HEK293 (cell line): Measurements from ENCODE around the gene HLA-DRB1.

Experiments
- CTCF ChIA-PET: fragments of 350-600 bp; formaldehyde crosslinking; extraction: SDS; loops from one replicate; lab custom pipeline; 2021; ENCODE audit warnings: antibody characterized with exemption; lab: Yijun Ruan, JAX
- POLR2A ChIA-PET: fragments of 300-600 bp; formaldehyde crosslinking; extraction: SDS; loops from one replicate; lab custom pipeline; 2020; ENCODE audit warnings: antibody characterized with exemption, inconsistent platforms; lab: Yijun Ruan, JAX
- H3K27ac ChIP-seq: fragments of 200-500 bp; sonication (Bioruptor generic); 2 replicates; pipeline ENCODE4 v1.5.1; 2014; ENCODE audit warnings: low read depth, low read length, control low read depth, inconsistent platforms; ENCODE audit errors: extremely low read depth
- H3K36me3 ChIP-seq, 2 experiments: fragments of 200-500 bp in 1 of 2; sonication (Bioruptor generic) in 1 of 2; 1 replicate in 1 of 2; 2 replicates in 1 of 2; pipeline ENCODE4 v1.5.1; 2014 to 2017; ENCODE audit warnings: inconsistent platforms in 2 of 2, low read length in 2 of 2; ENCODE audit not compliant: control insufficient read depth in 2 of 2, insufficient read depth in 1 of 2
- H3K4me1 ChIP-seq: fragments of 200-500 bp; sonication (Bioruptor generic); 2 replicates; pipeline ENCODE4 v1.5.1; 2014; ENCODE audit warnings: mild to moderate bottlenecking, low read length, inconsistent platforms; ENCODE audit not compliant: control insufficient read depth, insufficient read depth
- H3K4me3 ChIP-seq: 2 replicates; pipeline ENCODE4 v1.5.1; 2011; ENCODE audit warnings: low read depth, mild to moderate bottlenecking, control low read depth, low read length, moderate library complexity
- H3K9me3 ChIP-seq: fragments of 200-500 bp; sonication (Bioruptor generic); 2 replicates; pipeline ENCODE4 v1.5.1; 2014; ENCODE audit warnings: low read depth, low read length, inconsistent platforms; ENCODE audit not compliant: control insufficient read depth, insufficient read depth
- BCL11B ChIP-seq: fragments of 450-650 bp; formaldehyde crosslinking; IDR thresholded peaks from 2 replicates; pipeline ENCODE4 v1.5.1; 2016; ENCODE audit warnings: low read depth, missing biosample characterization, missing genetic modification characterization
- KLF8 ChIP-seq: fragments of 450-650 bp; formaldehyde crosslinking; IDR thresholded peaks from 2 replicates; pipeline ENCODE4 v1.5.1; 2016; ENCODE audit warnings: missing biosample characterization, missing genetic modification characterization
- PATZ1 ChIP-seq: fragments of 450-650 bp; formaldehyde crosslinking; IDR thresholded peaks from 2 replicates; pipeline ENCODE4 v1.5.1; 2016; ENCODE audit warnings: missing biosample characterization, missing genetic modification characterization
- REPIN1 ChIP-seq: fragments of 450-650 bp; formaldehyde crosslinking; IDR thresholded peaks from 2 replicates; pipeline ENCODE4 v1.5.1; 2017; ENCODE audit warnings: missing biosample characterization, missing genetic modification characterization, low read depth
- TCF7L2 ChIP-seq: IDR thresholded peaks from 2 replicates; pipeline ENCODE4 v1.6.1; 2011; ENCODE audit warnings: low read depth, mild to moderate bottlenecking, inconsistent platforms, low read length, moderate library complexity, borderline replicate concordance
- YY1 ChIP-seq: fragments of 450-650 bp; formaldehyde crosslinking; IDR thresholded peaks from 2 replicates; pipeline ENCODE4 v1.5.1; 2018; ENCODE audit warnings: missing biosample characterization, missing genetic modification characterization
- ZBTB1 ChIP-seq: fragments of 450-650 bp; formaldehyde crosslinking; IDR thresholded peaks from 2 replicates; pipeline ENCODE4 v1.5.1; 2016; ENCODE audit warnings: missing biosample characterization, missing genetic modification characterization
- ZBTB44 ChIP-seq: fragments of 450-650 bp; IDR thresholded peaks from 2 replicates; pipeline ENCODE4 v1.5.1; 2018; ENCODE audit warnings: missing biosample characterization, mild to moderate bottlenecking, missing genetic modification characterization
- ZFP3 ChIP-seq: fragments of 450-650 bp; formaldehyde crosslinking; IDR thresholded peaks from 2 replicates; pipeline ENCODE4 v1.5.1; 2016; ENCODE audit warnings: low read depth, missing biosample characterization, missing genetic modification characterization
- ZFP69B ChIP-seq: fragments of 450-650 bp; formaldehyde crosslinking; IDR thresholded peaks from 2 replicates; pipeline ENCODE4 v1.5.1; 2016; ENCODE audit warnings: missing biosample characterization, missing genetic modification characterization
- ZIC2 ChIP-seq: fragments of 450-650 bp; formaldehyde crosslinking; IDR thresholded peaks from 2 replicates; pipeline ENCODE4 v1.5.1; 2016; ENCODE audit warnings: missing biosample characterization, missing genetic modification characterization
- ZNF211 ChIP-seq: fragments of 450-650 bp; formaldehyde crosslinking; IDR thresholded peaks from 2 replicates; pipeline ENCODE4 v1.5.1; 2016; ENCODE audit warnings: low read depth, missing biosample characterization, missing genetic modification characterization
- ZNF248 ChIP-seq: fragments of 450-650 bp; formaldehyde crosslinking; IDR thresholded peaks from 2 replicates; pipeline ENCODE4 v1.5.1; 2017; ENCODE audit warnings: missing biosample characterization, missing genetic modification characterization
- ZNF37A ChIP-seq: fragments of 450-650 bp; IDR thresholded peaks from 2 replicates; pipeline ENCODE4 v1.5.1; 2018; ENCODE audit warnings: missing biosample characterization, missing genetic modification characterization
- ZNF501 ChIP-seq: fragments of 450-650 bp; formaldehyde crosslinking; IDR thresholded peaks from 2 replicates; pipeline ENCODE4 v1.5.1; 2016; ENCODE audit warnings: missing biosample characterization, missing genetic modification characterization
- ZNF561 ChIP-seq: fragments of 450-650 bp; IDR thresholded peaks from 2 replicates; pipeline ENCODE4 v1.5.1; 2018; ENCODE audit warnings: missing biosample characterization, missing genetic modification characterization, borderline replicate concordance
- ZNF610 ChIP-seq: fragments of 450-650 bp; formaldehyde crosslinking; IDR thresholded peaks from 2 replicates; pipeline ENCODE4 v1.5.1; 2016; ENCODE audit warnings: missing biosample characterization, missing genetic modification characterization, borderline replicate concordance
- ZNF654 ChIP-seq: fragments of 450-650 bp; formaldehyde crosslinking; IDR thresholded peaks from 2 replicates; pipeline ENCODE4 v1.5.1; 2016; ENCODE audit warnings: low read depth, missing biosample characterization, missing genetic modification characterization
- ZNF658 ChIP-seq: fragments of 450-650 bp; formaldehyde crosslinking; IDR thresholded peaks from 2 replicates; pipeline ENCODE4; 2016; ENCODE audit warnings: missing biosample characterization, missing genetic modification characterization
- ZNF664 ChIP-seq: fragments of 450-650 bp; formaldehyde crosslinking; IDR thresholded peaks from 2 replicates; pipeline ENCODE4 v1.5.1; 2016; ENCODE audit warnings: missing biosample characterization, missing genetic modification characterization
- ZNF670 ChIP-seq: fragments of 450-650 bp; formaldehyde crosslinking; IDR thresholded peaks from 2 replicates; pipeline ENCODE4 v1.5.1; 2016; ENCODE audit warnings: missing biosample characterization, missing genetic modification characterization, low read depth
- ZNF843 ChIP-seq: fragments of 450-650 bp; formaldehyde crosslinking; IDR thresholded peaks from 2 replicates; pipeline ENCODE4 v1.5.1; 2016; ENCODE audit warnings: missing biosample characterization, missing genetic modification characterization
- ZSCAN16 ChIP-seq: fragments of 450-650 bp; formaldehyde crosslinking; IDR thresholded peaks from 2 replicates; pipeline ENCODE4 v1.5.1; 2016; ENCODE audit warnings: missing biosample characterization, missing genetic modification characterization
- TF ChIP-seq, protein P1 (sequence below): fragments of 450-650 bp; formaldehyde crosslinking; IDR thresholded peaks from 2 replicates; pipeline ENCODE4 v1.5.1; 2017; ENCODE audit warnings: missing biosample characterization, missing genetic modification characterization
- TF ChIP-seq, protein P2 (sequence below): fragments of 450-650 bp; formaldehyde crosslinking; IDR thresholded peaks from 2 replicates; pipeline ENCODE4 v1.5.1; 2016; ENCODE audit warnings: missing biosample characterization, missing genetic modification characterization

Gene HLA-DRB1

GRCh38 chr6:32617751-32618150 is 28.1 kb upstream of the HLA-DRB1 start:
- ChIA-PET POLR2A (no interaction called here), CTCF (interaction anchor here (0.5 to 0.7 kb wide), 2 partner anchors 24 to 185 kb away, joined by 3 to 7 read pairs; no protein-coding TSS in a partner anchor)
- no peaks in the 10 kb centered on the region for H3K4me1 ChIP-seq
- no peak overlapping the region for H3K4me3 ChIP-seq
- TF ChIP-seq BCL11B (tag by site-specific recombination) = no peak
- TF ChIP-seq ZNF211 (tag by site-specific recombination) = no peak
- TF ChIP-seq ZNF670 (tag by site-specific recombination) = no peak
- TF ChIP-seq ZNF561 = no peak
- TF ChIP-seq KLF8 (tag by site-specific recombination) = no peak
- TF ChIP-seq ZNF654 (tag by site-specific recombination) = no peak
- TF ChIP-seq ZBTB44 (tag by site-specific recombination) = no peak
- no peak for TF ChIP-seq ZSCAN16 (tag by site-specific recombination)
- TF ChIP-seq ZNF248 (tag by site-specific recombination) = no peak
- no peak for TF ChIP-seq YY1 (tag by site-specific recombination)
- no peak for TF ChIP-seq ZNF658
- no peak for TF ChIP-seq ZNF664 (tag by site-specific recombination)
- TF ChIP-seq ZNF501 (tag by site-specific recombination) = no peak
- TF ChIP-seq ZNF37A (tag by site-specific recombination) = no peak
- no peak for TF ChIP-seq TCF7L2
- TF ChIP-seq ZNF843 = no peak
- no peak for TF ChIP-seq ZFP69B (tag by site-specific recombination)
- no peak for TF ChIP-seq REPIN1 (tag by site-specific recombination)
- TF ChIP-seq PATZ1 = no peak
- TF ChIP-seq ZFP3 = no peak
- no peak overlapping the region for H3K27ac ChIP-seq
- no peaks in the 10 kb centered on the region for H3K36me3 ChIP-seq
- H3K9me3 ChIP-seq = no peaks in the 10 kb centered on the region

GRCh38 chr6:32615885-32616532 is 26.4 kb upstream of the HLA-DRB1 start:
- TF ChIP-seq, protein P1, sequence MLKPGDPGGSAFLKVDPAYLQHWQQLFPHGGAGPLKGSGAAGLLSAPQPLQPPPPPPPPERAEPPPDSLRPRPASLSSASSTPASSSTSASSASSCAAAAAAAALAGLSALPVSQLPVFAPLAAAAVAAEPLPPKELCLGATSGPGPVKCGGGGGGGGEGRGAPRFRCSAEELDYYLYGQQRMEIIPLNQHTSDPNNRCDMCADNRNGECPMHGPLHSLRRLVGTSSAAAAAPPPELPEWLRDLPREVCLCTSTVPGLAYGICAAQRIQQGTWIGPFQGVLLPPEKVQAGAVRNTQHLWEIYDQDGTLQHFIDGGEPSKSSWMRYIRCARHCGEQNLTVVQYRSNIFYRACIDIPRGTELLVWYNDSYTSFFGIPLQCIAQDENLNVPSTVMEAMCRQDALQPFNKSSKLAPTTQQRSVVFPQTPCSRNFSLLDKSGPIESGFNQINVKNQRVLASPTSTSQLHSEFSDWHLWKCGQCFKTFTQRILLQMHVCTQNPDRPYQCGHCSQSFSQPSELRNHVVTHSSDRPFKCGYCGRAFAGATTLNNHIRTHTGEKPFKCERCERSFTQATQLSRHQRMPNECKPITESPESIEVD (tag by site-specific recombination) = no peak
- TF ChIP-seq ZIC2 (no peak), ZNF248 (tag by site-specific recombination) (no peak), ZBTB1 (no peak), ZNF610 (tag by site-specific recombination) (no peak)
- TF ChIP-seq, protein P2, sequence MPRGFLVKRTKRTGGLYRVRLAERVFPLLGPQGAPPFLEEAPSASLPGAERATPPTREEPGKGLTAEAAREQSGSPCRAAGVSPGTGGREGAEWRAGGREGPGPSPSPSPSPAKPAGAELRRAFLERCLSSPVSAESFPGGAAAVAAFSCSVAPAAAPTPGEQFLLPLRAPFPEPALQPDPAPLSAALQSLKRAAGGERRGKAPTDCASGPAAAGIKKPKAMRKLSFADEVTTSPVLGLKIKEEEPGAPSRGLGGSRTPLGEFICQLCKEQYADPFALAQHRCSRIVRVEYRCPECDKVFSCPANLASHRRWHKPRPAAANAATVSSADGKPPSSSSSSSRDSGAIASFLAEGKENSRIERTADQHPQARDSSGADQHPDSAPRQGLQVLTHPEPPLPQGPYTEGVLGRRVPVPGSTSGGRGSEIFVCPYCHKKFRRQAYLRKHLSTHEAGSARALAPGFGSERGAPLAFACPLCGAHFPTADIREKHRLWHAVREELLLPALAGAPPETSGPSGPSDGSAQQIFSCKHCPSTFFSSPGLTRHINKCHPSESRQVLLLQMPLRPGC (tag by site-specific recombination) = no peak
- Histone ChIP-seq H3K4me3 (no peak overlapping the region), H3K36me3 (no peaks in the 10 kb centered on the region), H3K9me3 (no peaks in the 10 kb centered on the region), H3K27ac (no peak overlapping the region), H3K4me1 (no peaks in the 10 kb centered on the region)
- POLR2A ChIA-PET = no interaction called here
- CTCF ChIA-PET = interaction anchor here (0.9 to 2.8 kb wide), 9 partner anchors 12 to 252 kb away, joined by 3 to 12 read pairs (median 5); no protein-coding TSS in a partner anchor
